Fibroblast of skin of right biceps (primary cell): ENCODE data around the gene NUP155.
A peak's percentile ranks its signal among the peaks of the same experiment; 100 is the strongest.
"Not testable (repeated sequence)": the region's sequence is repeated elsewhere in the genome, so short reads cannot be mapped to it uniquely, and the experiment has no call there.

Experiments used
- DNase-seq: peaks from one replicate; pipeline ENCODE4 v3.0.0-alpha.2; 2013

NUP155 gene

DNA sequence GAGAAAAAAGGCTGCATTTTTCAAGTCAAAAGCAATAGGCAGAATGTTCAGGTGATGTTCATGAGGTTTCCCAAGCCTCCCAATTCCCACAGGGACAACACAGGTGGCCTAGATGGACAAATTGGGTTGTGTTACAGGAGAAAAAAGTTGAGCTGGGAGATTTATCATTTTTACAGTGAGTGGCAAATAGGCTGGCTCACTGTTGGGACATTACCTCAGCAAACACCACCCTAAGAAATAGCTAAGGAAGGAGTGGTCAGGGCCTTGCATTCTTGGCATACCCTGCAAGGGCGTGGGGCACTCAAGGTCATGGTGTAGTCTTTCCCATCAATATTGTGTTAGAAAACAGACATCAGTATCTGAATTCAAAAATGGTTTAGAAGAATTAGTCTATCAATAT, 98.4 kb downstream of the NUP155 start:
- peak; percentile 18 for DNase-seq

GRCh38 chr5:37268100-37268499, 102.8 kb downstream of the NUP155 start:
- not testable (repeated sequence) for DNase-seq

DNA sequence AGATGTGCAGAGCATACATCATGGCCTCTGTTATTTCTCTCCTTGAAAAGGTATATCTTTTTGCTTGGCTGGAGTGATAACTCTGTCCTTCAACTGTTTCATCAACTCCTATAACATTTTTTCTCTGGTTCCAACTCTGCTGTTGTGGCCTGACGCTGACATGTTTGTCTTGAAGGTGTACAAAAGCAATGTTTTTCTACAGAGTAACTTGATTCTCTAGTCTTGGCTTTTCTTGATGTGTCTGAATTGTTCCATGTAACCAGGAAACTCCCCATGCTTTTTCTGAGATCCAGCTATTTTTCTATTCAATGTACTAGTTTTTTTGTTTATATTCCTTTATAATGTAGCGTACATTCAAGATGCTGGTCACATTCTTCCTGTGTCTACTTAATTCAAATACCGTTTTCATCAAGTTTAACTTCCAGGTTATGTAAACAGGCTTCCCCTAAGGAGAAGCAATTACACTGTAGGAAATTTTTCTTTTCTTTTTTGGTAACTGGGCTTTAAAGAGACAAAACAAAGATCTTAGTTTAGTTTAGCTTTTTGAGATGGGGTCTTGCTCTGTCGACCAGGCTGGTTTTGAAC, 115.0 kb downstream of the NUP155 start:
- DNase-seq: no peak

DNA sequence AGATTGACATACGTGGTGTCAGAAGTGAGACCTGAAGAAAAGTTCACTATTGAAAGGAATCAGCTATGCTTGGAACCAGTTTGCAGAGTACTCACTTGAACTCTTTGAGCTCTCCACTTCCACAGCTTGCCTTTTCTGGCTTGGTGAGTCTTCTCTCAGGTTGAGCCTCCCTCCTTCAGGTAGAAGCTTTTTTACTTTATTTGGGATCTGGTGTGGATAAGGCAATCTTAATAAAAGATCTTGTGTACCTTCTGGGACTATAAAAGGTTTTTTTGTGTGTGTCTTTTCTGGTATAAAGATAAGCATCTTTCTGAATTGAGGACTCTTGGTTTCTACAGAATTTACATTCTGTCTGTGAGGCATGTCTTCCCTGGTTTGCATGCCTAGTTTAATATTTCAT, 116.3 kb downstream of the NUP155 start:
- DNase-seq: no peak

- no peak for DNase-seq
These were observed 119.2 kb downstream of the NUP155 start for GRCh38 chr5:37251665-37252064.

DNA sequence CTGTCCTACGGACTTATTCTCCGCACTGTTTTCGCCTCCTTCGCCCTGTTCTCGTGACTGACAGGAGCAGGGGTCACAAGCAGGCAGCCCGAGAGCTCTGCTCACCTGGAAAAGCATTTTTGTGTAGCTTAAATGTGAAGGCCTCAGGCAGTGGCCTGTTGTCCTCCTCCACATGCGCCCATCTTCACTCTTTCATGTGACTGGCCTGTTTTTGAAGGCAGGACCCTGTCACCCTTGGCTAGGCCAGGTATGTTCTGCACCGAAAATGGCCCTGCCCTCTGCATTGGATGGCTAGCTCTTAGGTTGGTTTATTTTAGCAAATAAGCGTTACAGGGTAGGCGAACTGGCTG, 121.1 kb downstream of the NUP155 start:
- no peak for DNase-seq

- peak; percentile 83 for DNase-seq
These were observed 121.7 kb downstream of the NUP155 start, which contains the start of gene CPLANE1 for GRCh38 chr5:37248970-37249814. Gene CPLANE1, minus strand, starts transcription at chr5:37249376. Its CDS starts 1,678 bp downstream, at chr5:37247698.

- DNase-seq: peak; percentile 21
These were observed 122.4 kb downstream of the NUP155 start for GRCh38 chr5:37248421-37248969.

- no peak for DNase-seq
These were observed 123.4 kb downstream of the NUP155 start for GRCh38 chr5:37247496-37247895.

GRCh38 chr5:37247036-37247435, 123.9 kb downstream of the NUP155 start:
- DNase-seq: peak; percentile 7
